ENCODE data around the gene RMDN2.
A peak's percentile ranks its signal among the peaks of the same experiment; 100 is the strongest.
"Not testable (repeated sequence)": the region's sequence is repeated elsewhere in the genome, so short reads cannot be mapped to it uniquely, and the experiment has no call there.

RMDN2 gene

GRCh38 chr2:37992601-37993000 lies 67.5 kb downstream of the RMDN2 start:
- DNase-seq, result no peak
- ATAC-seq, result no peak

- ATAC-seq (no peak), DNase-seq (no peak)
These were observed 68.1 kb downstream of the RMDN2 start for GRCh38 chr2:37993143-37993542.

GRCh38 chr2:37997629-37998028 lies 72.5 kb downstream of the RMDN2 start:
- no peak for ATAC-seq
- no peak for DNase-seq

- DNase-seq (no peak), ATAC-seq (no peak)
These were observed 75.6 kb downstream of the RMDN2 start for GRCh38 chr2:38000485-38001222.

GRCh38 chr2:38010187-38010586 lies 85.1 kb downstream of the RMDN2 start:
- DNase-seq, ATAC-seq: not testable (repeated sequence)

GRCh38 chr2:38010995-38011394 lies 85.9 kb downstream of the RMDN2 start:
- DNase-seq (no peak), ATAC-seq (no peak)

- DNase-seq (no peak), ATAC-seq (no peak)
These were observed 88.2 kb downstream of the RMDN2 start for GRCh38 chr2:38013158-38013752.

- no peak for ATAC-seq
- no peak for DNase-seq
These were observed 91.1 kb downstream of the RMDN2 start for GRCh38 chr2:38016219-38016618.

- ATAC-seq (no peak), DNase-seq (no peak)
These were observed 92.7 kb downstream of the RMDN2 start for GRCh38 chr2:38017836-38018235.

- ATAC-seq, DNase-seq: not testable (repeated sequence)
These were observed 95.4 kb downstream of the RMDN2 start for GRCh38 chr2:38020359-38021069.

GRCh38 chr2:38021589-38021988 lies 96.5 kb downstream of the RMDN2 start:
- ATAC-seq, result no peak

GRCh38 chr2:38026846-38027245 lies 101.8 kb downstream of the RMDN2 start:
- no peak for DNase-seq
- ATAC-seq, result no peak

More at GRCh38 chr2:38021589-38021988, 96.5 kb downstream of the RMDN2 start:
- DNase-seq, result no peak

GRCh38 chr2:38028829-38029228 lies 103.7 kb downstream of the RMDN2 start:
- ATAC-seq (no peak), DNase-seq (no peak)

GRCh38 chr2:38029512-38029911 lies 104.4 kb downstream of the RMDN2 start:
- no peak for ATAC-seq
- no peak for DNase-seq

GRCh38 chr2:38030635-38031355 lies 105.7 kb downstream of the RMDN2 start:
- ATAC-seq (no peak), DNase-seq (no peak)

- ATAC-seq (no peak), DNase-seq (no peak)
These were observed 107.9 kb downstream of the RMDN2 start for GRCh38 chr2:38032946-38033345.

- no peak for DNase-seq
- ATAC-seq, result no peak
These were observed 108.6 kb downstream of the RMDN2 start for GRCh38 chr2:38033646-38034045.

GRCh38 chr2:38035968-38036367 lies 110.9 kb downstream of the RMDN2 start:
- DNase-seq (no peak), ATAC-seq (no peak)

GRCh38 chr2:38037325-38037724 lies 112.2 kb downstream of the RMDN2 start:
- no peak for DNase-seq
- no peak for ATAC-seq

- DNase-seq (peak; percentile 34), ATAC-seq (peak; percentile 87)
These were observed 112.9 kb downstream of the RMDN2 start for GRCh38 chr2:38037757-38038621.

- no peak for ATAC-seq
- no peak for DNase-seq
These were observed 113.6 kb downstream of the RMDN2 start for GRCh38 chr2:38038682-38039081.
